IMR-90 (cell line): ENCODE data around the gene BUD23. TPM values are rescaled to one million over a fixed set of nuclear protein-coding genes. Genes with fewer than 3 reads are reported as not detected.
"Not testable (repeated sequence)": the region's sequence is repeated elsewhere in the genome, so short reads cannot be mapped to it uniquely, and the experiment has no call there.

Experiments used
- ATAC-seq: fragments of 200-7000 bp; cut with Tn5 transposase; 2 replicates; pipeline ENCODE4 v1.9.1; 2020; ENCODE audit warnings: low read depth, mild to moderate bottlenecking, moderate library complexity
- BruUV-seq: library from RNA; stranded (reverse); fragments of 400-500 nt; replicated peaks from 2 replicates; lab custom pipeline; 2021; lab: Mats Ljungman, UMichigan
- CTCF ChIA-PET: fragments of 300-600 bp; formaldehyde crosslinking; extraction: SDS; loops from one replicate; lab custom pipeline; 2021; ENCODE audit warnings: antibody characterized with exemption; lab: Yijun Ruan, JAX
- POLR2A ChIA-PET: fragments of 300-600 bp; sonication (Branson Sonifier 250); formaldehyde crosslinking; loops from one replicate; lab custom pipeline; 2022; ENCODE audit warnings: antibody characterized with exemption; ENCODE audit not compliant: unreplicated experiment; lab: Charles Lee
- DNase-seq: peaks from one replicate; pipeline ENCODE4 v3.0.0; 2013
- H2AFZ ChIP-seq: replicated peaks from 2 replicates; pipeline ENCODE3; 2013; ENCODE audit warnings: low read length, mild to moderate bottlenecking; ENCODE audit not compliant: poor library complexity
- H2AK5ac ChIP-seq: 2 replicates; pipeline ENCODE4 v1.6.1; 2013; ENCODE audit warnings: low read depth, low read length, inconsistent platforms
- H2AK9ac ChIP-seq: replicated peaks from 2 replicates; pipeline ENCODE3; 2013; ENCODE audit warnings: mild to moderate bottlenecking, low read depth, low read length, moderate library complexity; ENCODE audit not compliant: poor library complexity
- H2BK120ac ChIP-seq: 2 replicates; pipeline ENCODE4 v1.6.1; 2013; ENCODE audit warnings: low read depth, low read length, inconsistent platforms
- H2BK15ac ChIP-seq: 3 replicates; pipeline ENCODE4 v1.6.1; 2013; ENCODE audit warnings: low read depth, low read length, inconsistent platforms
- H2BK20ac ChIP-seq: 2 replicates; pipeline ENCODE4 v1.6.1; 2013; ENCODE audit warnings: low read depth, mild to moderate bottlenecking, inconsistent platforms, low read length, moderate library complexity
- H2BK5ac ChIP-seq: 2 replicates; pipeline ENCODE4 v1.6.1; 2013; ENCODE audit warnings: mild to moderate bottlenecking, low read depth, low read length, inconsistent platforms; ENCODE audit not compliant: poor library complexity, severe bottlenecking
- H3K14ac ChIP-seq: replicated peaks from 2 replicates; pipeline ENCODE4 v1.6.1; 2013; ENCODE audit warnings: low read depth, low read length, inconsistent platforms
- H3K18ac ChIP-seq: 2 replicates; pipeline ENCODE4 v1.6.1; 2013; ENCODE audit warnings: low read depth, low read length, control low read depth
- H3K23ac ChIP-seq: 2 replicates; pipeline ENCODE4 v1.6.1; 2013; ENCODE audit warnings: low read depth, low read length, inconsistent platforms
- H3K27ac ChIP-seq: 2 replicates; pipeline ENCODE4 v1.5.1; 2013; ENCODE audit warnings: mild to moderate bottlenecking, control low read depth, low read length; ENCODE audit not compliant: insufficient read depth
- H3K27me3 ChIP-seq: 2 replicates; pipeline ENCODE4 v1.6.1; 2013; ENCODE audit warnings: low read length; ENCODE audit not compliant: control insufficient read depth, insufficient read depth
- H3K36me3 ChIP-seq: 2 replicates; pipeline ENCODE4 v1.6.1; 2013; ENCODE audit warnings: low read length, mixed read lengths; ENCODE audit not compliant: control insufficient read depth, insufficient read depth
- H3K4ac ChIP-seq: 2 replicates; pipeline ENCODE4 v1.6.1; 2013; ENCODE audit warnings: low read depth, low read length, inconsistent platforms
- H3K4me1 ChIP-seq: 2 replicates; pipeline ENCODE4 v1.6.1; 2013; ENCODE audit warnings: low read length, mixed read lengths; ENCODE audit not compliant: control insufficient read depth, insufficient read depth
- H3K4me2 ChIP-seq: 2 replicates; pipeline ENCODE4 v1.6.1; 2013; ENCODE audit warnings: low read depth, mild to moderate bottlenecking, control low read depth, low read length, moderate library complexity
- H3K4me3 ChIP-seq: 2 replicates; pipeline ENCODE4 v1.5.1; 2013; ENCODE audit warnings: low read depth, mild to moderate bottlenecking, control low read depth, low read length, moderate library complexity; ENCODE audit not compliant: insufficient read depth
- H3K56ac ChIP-seq: 2 replicates; pipeline ENCODE4 v1.6.1; 2013; ENCODE audit warnings: low read length, inconsistent platforms; ENCODE audit not compliant: insufficient read depth; ENCODE audit errors: extremely low read depth
- H3K79me1 ChIP-seq, 2 experiments: 2 replicates each; pipeline ENCODE4 v1.6.1; 2013; ENCODE audit warnings: low read length in 2 of 2, inconsistent platforms in 1 of 2, low read depth in 1 of 2
- H3K9ac ChIP-seq: 2 replicates; pipeline ENCODE4 v1.6.1; 2013; ENCODE audit warnings: low read depth, low read length, control low read depth
- H3K9me1 ChIP-seq: 2 replicates; pipeline ENCODE4 v1.6.1; 2013; ENCODE audit warnings: low read length, inconsistent platforms; ENCODE audit not compliant: insufficient read depth
- H3K9me3 ChIP-seq: 2 replicates; pipeline ENCODE4 v1.6.1; 2013; ENCODE audit warnings: low read length; ENCODE audit not compliant: control insufficient read depth, insufficient read depth
- H4K20me1 ChIP-seq: 2 replicates; pipeline ENCODE4 v1.6.1; 2013; ENCODE audit warnings: low read length, inconsistent platforms; ENCODE audit not compliant: insufficient read depth
- H4K5ac ChIP-seq: 2 replicates; pipeline ENCODE4 v1.6.1; 2013; ENCODE audit warnings: mild to moderate bottlenecking, low read depth, low read length, control low read depth
- H4K8ac ChIP-seq, 2 experiments: 2 replicates each; pipeline ENCODE4 v1.6.1; 2013; ENCODE audit warnings: low read depth in 2 of 2, low read length in 2 of 2, control low read depth in 1 of 2, inconsistent platforms in 1 of 2
- H4K91ac ChIP-seq: 2 replicates; pipeline ENCODE4 v1.6.1; 2013; ENCODE audit warnings: low read depth, low read length, inconsistent platforms; ENCODE audit not compliant: insufficient read depth
- BHLHE40 ChIP-seq: fragments of 150-350 bp; IDR thresholded peaks from 2 replicates; pipeline ENCODE4 v1.6.1; 2016; ENCODE audit warnings: mild to moderate bottlenecking, low read depth, low read length
- CEBPB ChIP-seq: IDR thresholded peaks from 2 replicates; pipeline ENCODE4 v1.6.1; 2012; ENCODE audit warnings: low read depth, low read length, improper control_type of control experiment
- CHD1 ChIP-seq: IDR thresholded peaks from 2 replicates; pipeline ENCODE4 v1.6.1; 2012; ENCODE audit warnings: low read depth, low read length, improper control_type of control experiment
- CTCF ChIP-seq: conservative IDR thresholded peaks from 2 replicates; pipeline ENCODE4 v1.5.1; 2012; ENCODE audit warnings: mild to moderate bottlenecking, low read depth, low read length, improper control_type of control experiment
- FOS ChIP-seq: fragments of 150-350 bp; IDR thresholded peaks from 2 replicates; pipeline ENCODE4 v1.6.1; 2016; ENCODE audit warnings: low read depth, low read length
- MAFK ChIP-seq: IDR thresholded peaks from 2 replicates; pipeline ENCODE4 v1.6.1; 2012; ENCODE audit warnings: low read depth, low read length, improper control_type of control experiment
- MXI1 ChIP-seq: IDR thresholded peaks from 2 replicates; pipeline ENCODE4 v1.6.1; 2012; ENCODE audit warnings: low read depth, mild to moderate bottlenecking, low read length, moderate library complexity, borderline replicate concordance
- RFX5 ChIP-seq: IDR thresholded peaks from 2 replicates; pipeline ENCODE4 v1.8.0; 2012; ENCODE audit warnings: low read depth, mild to moderate bottlenecking, low read length, moderate library complexity
- WGBS, 2 experiments: methylation state at CpG; one replicate each; pipeline versions ENCODE4 v1.1.5 to v1.1.7; 2013; ENCODE audit warnings: missing lambda C conversion rate in 2 of 2; ENCODE audit not compliant: insufficient read length in 1 of 2; ENCODE audit errors: extremely low coverage in 2 of 2; 5-methylcytosine and 5-hydroxymethylcytosine counted together
- dilution Hi-C: fragments of 300-500 bp; cut with HindIII; formaldehyde crosslinking; loops from one replicate; pipeline ENCODE4 v1.14.3; 2018; ENCODE audit warnings: low sequenced_read_pairs; ENCODE audit not compliant: unreplicated experiment
- in situ Hi-C: fragments of 300-500 bp; cut with MboI; formaldehyde crosslinking; loops from 3 replicates; pipeline ENCODE4 v1.14.3; 2019; ENCODE audit warnings: low sequenced_read_pairs, inconsistent platforms, mixed read lengths
- intact Hi-C: fragments of 100-400 bp; cut with micrococcal nuclease; formaldehyde crosslinking; loops from 2 replicates; pipeline ENCODE4 v1.10.0; 2022
- polyA plus RNA-seq, 3 experiments: library from polyadenylated mRNA; depleted of rRNA; stranded (reverse); fragments of >200 nt; gene quantifications; 2 replicates each; pipeline ENCODE4 v1.2.3, GENCODE V29; 2012; ENCODE audit warnings: low replicate concordance in 1 of 3
- total RNA-seq: library from RNA; depleted of rRNA; stranded (reverse); fragments of >200 nt; gene quantifications from 2 replicates; pipeline ENCODE4 v1.2.3, GENCODE V29; 2012

The BUD23 gene
- total and polyA plus RNA-seq, 2 of the 4 experiments (the other 2 are of a cell fraction): 35.7 to 65.2 TPM

GRCh38 chr7:73659983-73660382, 23.4 kb upstream of the BUD23 start:
- POLR2A ChIA-PET: no interaction called here
- in situ Hi-C loops: no loop called here

DNA sequence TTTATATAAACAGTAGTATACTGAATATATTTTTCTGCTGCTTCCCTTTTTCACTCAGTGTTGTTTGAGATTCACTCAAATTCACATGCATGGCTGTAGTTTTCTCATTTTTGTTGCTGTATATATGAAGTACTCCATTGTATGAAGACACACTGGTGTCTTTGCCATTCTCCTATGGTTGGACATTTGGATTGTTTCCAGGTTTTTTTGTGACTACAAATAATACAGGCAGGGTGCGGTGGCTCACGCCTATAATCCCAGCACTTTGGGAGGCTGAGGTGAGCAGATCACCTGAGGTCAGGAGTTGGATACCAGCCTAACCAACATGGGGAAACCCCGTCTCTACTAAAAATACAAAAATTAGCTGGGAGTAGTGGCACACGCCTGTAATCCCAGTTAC, 22.8 kb upstream of the BUD23 start:
- H4K8ac ChIP-seq, CTCF ChIA-PET, H3K56ac ChIP-seq, H2BK15ac ChIP-seq, H3K9me1 ChIP-seq, H3K36me3 ChIP-seq, H4K91ac ChIP-seq, H3K27me3 ChIP-seq, H4K5ac ChIP-seq, H3K23ac ChIP-seq, H2BK20ac ChIP-seq, H3K9ac ChIP-seq, H3K79me1 ChIP-seq, H3K4me3 ChIP-seq, POLR2A ChIA-PET, intact Hi-C loops, H2BK5ac ChIP-seq, H3K18ac ChIP-seq, H3K27ac ChIP-seq, in situ Hi-C loops, H2AK9ac ChIP-seq, H3K14ac ChIP-seq, H3K4me1 ChIP-seq, H3K4me2 ChIP-seq, H3K9me3 ChIP-seq, H4K20me1 ChIP-seq, H2AFZ ChIP-seq, DNase-seq, H3K4ac ChIP-seq, dilution Hi-C loops, H2BK120ac ChIP-seq, ATAC-seq, BruUV-seq, H2AK5ac ChIP-seq: not testable (repeated sequence)
- WGBS, 2 experiments: 100% methylated on average over 1 of the region's 4 CpGs; no CpG with 5 or more reads in 1 of the 2 experiments

More at GRCh38 chr7:73659983-73660382, 23.4 kb upstream of the BUD23 start:
- CTCF ChIA-PET: no interaction called here
- no peak overlapping the region for H3K9ac ChIP-seq
- H4K5ac ChIP-seq: no peak overlapping the region
- H2AK9ac ChIP-seq: no peak overlapping the region
- H3K4me1 ChIP-seq: no peaks in the 10 kb centered on the region
- H3K9me1 ChIP-seq: no peaks in the 10 kb centered on the region
- H3K18ac ChIP-seq: no peak overlapping the region
- H3K36me3 ChIP-seq: no peaks in the 10 kb centered on the region
- no peak for ATAC-seq
- no peak overlapping the region for H4K8ac ChIP-seq
- no peak overlapping the region for H3K14ac ChIP-seq
- H3K27me3 ChIP-seq: peaks cover 4% of the 10 kb centered on the region
- no peak overlapping the region for H3K27ac ChIP-seq
- no peak overlapping the region for H2BK20ac ChIP-seq
- intact Hi-C loops: no loop called here
- H3K4me3 ChIP-seq: no peak overlapping the region
- TF ChIP-seq CHD1 (no peak), RFX5 (no peak), CTCF (no peak), MXI1 (no peak), CEBPB (no peak), FOS (no peak), BHLHE40 (no peak), MAFK (no peak)
- no peak overlapping the region for H2AFZ ChIP-seq
- H3K56ac ChIP-seq: no peak overlapping the region
- H2BK15ac ChIP-seq: no peak overlapping the region
- no peaks in the 10 kb centered on the region for H3K79me1 ChIP-seq
- peaks cover 5% of the 10 kb centered on the region for H3K9me3 ChIP-seq
- H2BK5ac ChIP-seq: no peak overlapping the region
- 78% methylated on average over 4 of the region's 8 CpGs; no CpG with 5 or more reads in 1 of the 2 experiments for WGBS, 2 experiments
- no peak overlapping the region for H3K23ac ChIP-seq
- H4K20me1 ChIP-seq: no peaks in the 10 kb centered on the region
- dilution Hi-C loops: no loop called here
- H3K4me2 ChIP-seq: no peak overlapping the region
- no peak overlapping the region for H4K91ac ChIP-seq
- BruUV-seq: no TSS peak
- no peak overlapping the region for H2AK5ac ChIP-seq
- no peak for DNase-seq
- H3K4ac ChIP-seq: no peak overlapping the region
- no peak overlapping the region for H2BK120ac ChIP-seq
